Medulla oblongata (tissue), 1 donor: Measurements from ENCODE around the gene NFE2.
"Not testable (repeated sequence)": the region's sequence is repeated elsewhere in the genome, so short reads cannot be mapped to it uniquely, and the experiment has no call there.

ENCODE experiments used
- DNase-seq: peaks from one replicate; pipeline ENCODE4 v3.0.0-alpha.2; 2015; ENCODE audit errors: extremely low spot score

NFE2 gene

DNA sequence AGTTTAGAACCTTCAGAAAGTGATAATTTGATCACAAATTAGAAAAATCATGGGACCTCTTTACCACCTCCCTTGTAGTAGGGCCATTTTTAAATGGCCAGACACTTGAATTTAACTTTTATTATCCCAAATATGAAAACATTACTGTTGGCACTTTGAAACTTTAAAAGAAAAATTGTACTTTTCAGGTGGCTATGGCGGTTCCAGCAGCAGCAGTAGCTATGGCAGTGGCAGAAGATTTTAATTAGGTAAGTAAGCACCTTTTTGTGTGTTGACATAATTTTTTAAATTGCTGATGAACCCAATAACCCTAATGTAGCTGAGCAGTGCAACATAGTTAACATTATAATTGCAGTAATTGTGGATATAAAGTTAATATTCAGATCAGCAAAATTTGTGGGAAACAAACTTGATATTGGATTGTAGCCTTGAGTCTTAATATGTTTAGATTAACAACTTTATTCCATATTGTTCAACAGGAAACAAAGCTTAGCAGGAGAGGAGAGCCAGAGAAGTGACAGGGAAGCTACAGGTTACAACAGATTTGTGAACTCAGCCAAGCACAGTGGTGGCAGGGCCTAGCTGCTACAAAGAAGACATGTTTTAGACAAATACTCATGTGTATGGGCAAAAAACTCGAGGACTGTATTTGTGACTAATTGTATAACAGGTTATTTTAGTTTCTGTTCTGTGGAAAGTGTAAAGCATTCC, 16.6 kb downstream of the NFE2 start:
- not testable (repeated sequence) for DNase-seq

DNA sequence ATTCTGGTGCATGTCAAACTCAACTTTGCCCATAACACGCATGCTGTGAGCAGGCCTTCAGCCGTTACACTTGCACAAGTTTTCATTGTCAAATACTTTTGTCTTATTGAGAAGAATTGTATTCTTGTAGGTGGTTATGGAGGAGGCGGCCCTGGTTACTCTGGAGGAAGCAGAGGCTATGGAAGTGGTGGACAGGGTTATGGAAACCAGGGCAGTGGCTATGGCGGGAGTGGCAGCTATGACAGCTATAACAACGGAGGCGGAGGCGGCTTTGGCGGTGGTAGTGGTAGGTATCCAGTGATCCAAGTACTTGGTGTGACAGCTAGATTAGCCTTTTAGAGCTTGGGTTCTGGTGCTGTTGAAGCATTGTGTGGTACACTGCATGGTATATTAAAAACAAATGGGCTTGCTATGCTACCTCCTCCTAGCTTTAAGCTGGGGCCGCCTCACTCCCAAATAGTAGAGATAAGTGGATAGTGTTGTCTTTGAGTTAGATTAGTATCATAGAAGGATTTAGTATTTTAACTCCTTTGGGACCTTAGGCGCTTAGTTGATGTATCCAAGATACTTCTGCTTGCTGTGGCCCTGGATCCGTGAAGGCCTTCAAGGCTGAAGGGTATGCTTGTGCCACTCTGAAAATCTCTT, 17.7 kb downstream of the NFE2 start:
- DNase-seq: no peak

DNA sequence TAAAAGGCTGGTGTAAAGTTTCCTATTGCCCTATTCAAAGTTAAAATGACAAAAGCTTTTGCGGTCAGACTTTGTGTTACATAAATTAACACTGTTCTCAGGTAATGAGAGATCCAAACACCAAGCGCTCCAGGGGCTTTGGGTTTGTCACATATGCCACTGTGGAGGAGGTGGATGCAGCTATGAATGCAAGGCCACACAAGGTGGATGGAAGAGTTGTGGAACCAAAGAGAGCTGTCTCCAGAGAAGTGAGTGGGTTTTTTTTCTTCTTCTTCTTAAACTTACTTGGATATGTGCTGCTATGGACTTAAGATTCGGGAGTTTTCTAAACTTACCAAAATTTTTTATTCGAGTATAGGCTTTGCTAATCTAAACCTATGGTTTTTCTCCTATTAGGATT, 19.1 kb downstream of the NFE2 start:
- not testable (repeated sequence) for DNase-seq

DNA sequence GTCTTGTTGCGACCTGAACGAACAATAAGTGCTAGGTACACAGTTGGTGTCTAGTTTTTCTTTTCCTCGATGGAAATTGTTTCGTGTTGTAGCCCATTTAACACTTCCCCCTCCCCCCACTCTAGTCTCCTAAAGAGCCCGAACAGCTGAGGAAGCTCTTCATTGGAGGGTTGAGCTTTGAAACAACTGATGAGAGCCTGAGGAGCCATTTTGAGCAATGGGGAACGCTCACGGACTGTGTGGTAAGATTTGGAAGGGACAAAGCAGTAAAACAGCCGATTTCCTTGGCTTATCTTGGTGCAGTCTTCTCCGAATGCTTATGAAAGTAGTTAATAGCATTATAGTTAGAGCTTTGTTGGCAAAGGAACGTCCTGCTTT, 19.6 kb downstream of the NFE2 start:
- DNase-seq: not testable (repeated sequence)

DNA sequence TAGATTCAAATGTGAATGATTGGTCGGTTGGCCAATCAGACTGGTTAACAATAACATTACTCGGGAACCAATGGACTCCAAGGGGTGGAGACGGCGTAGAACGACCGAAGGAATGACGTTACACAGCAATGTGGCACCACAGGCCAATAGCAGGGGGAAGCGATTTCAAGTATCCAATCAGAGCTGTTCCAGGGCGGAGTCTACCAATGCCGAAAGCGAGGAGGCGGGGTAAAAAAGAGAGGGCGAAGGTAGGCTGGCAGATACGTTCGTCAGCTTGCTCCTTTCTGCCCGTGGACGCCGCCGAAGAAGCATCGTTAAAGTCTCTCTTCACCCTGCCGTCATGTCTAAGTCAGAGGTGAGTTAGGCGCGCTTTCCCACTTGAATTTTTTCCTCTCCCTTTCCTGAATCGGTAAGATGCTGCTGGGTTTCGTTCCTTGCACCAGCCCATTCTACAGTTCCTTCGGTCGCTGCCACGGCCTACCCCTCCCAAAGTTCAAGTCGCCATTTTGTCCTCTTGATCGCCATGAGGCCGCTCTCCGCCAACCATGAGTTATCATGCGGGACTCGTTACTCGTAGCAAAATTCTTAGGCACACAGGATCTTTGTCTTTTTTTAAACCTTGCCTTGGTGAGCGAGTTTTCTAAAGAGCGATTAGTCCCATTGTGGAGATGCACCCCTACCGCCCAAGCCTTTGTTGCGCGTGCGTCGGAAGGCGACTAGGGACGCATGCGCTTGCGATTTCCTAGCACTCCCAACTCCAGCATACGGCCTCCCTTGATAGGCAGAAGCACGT, 20.2 kb downstream of the NFE2 start, which contains the start of gene HNRNPA1:
HNRNPA1 (plus strand) TSS at position 259 of the 793 bp plus-strand sequence; CDS start at position 341, 82 bp downstream.
- peak; percentile 100 for DNase-seq

DNA sequence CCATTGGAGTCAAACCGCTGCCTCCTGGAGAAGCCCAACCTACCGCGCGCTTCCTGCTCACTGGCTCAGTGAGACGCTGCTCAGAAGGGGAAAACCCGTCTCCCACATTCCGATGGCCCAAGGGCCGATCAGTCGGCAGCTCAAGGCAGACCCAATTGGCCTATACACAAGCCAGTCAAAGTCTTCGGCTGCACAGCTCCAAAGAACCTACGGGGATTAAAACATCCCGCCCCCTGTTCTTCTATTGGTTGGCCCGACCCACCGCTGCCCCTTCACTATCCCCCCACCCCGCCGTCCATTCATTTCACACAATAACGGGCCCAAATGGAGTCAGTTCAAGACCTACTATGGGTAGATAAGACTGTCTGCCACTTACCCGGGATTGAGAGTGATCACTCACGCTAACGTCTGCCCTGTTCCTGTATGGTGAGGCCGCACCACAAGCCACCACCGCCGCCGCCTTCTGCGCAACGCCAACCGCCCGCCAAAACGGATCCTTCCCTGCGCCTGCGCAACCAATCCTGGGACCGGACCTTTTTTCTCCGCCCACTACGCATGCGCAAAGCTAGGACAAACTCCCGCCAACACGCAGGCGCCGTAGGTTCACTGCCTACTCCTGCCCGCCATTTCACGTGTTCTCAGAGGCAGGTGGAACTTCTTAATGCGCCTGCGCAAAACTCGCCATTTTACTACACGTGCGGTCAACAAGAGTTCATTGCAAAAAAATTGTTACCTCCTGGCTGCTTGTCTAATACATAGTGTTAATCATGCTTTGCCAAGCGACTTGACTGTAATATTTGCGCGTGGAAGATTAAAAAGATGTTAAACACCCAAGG, 21.0 kb downstream of the NFE2 start, which contains the start of gene CBX5:
CBX5 (minus strand) TSS at position 491 of the 836 bp plus-strand sequence. CDS start 22,472 bp downstream, outside the sequence.
- DNase-seq: peak; percentile 100

DNA sequence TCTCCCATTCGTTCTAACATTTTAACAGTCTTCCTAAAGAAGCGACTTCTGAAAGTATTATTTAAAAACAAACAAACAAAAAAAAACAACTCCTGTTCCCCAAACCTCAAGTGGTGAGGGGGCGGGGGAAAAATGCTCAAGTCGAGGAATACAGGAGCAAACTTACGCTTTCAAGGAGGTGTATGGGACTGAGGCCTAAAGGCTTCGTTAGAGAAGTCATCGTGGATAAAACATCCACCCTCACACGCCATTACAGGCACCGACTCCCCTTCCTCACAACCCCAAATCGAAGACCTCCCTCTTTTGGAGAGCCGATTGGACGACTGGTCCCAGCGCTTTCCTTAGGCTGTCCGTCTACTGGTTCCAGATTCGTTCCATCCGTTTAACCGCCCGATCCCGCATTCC, 21.6 kb downstream of the NFE2 start:
- no peak for DNase-seq

DNA sequence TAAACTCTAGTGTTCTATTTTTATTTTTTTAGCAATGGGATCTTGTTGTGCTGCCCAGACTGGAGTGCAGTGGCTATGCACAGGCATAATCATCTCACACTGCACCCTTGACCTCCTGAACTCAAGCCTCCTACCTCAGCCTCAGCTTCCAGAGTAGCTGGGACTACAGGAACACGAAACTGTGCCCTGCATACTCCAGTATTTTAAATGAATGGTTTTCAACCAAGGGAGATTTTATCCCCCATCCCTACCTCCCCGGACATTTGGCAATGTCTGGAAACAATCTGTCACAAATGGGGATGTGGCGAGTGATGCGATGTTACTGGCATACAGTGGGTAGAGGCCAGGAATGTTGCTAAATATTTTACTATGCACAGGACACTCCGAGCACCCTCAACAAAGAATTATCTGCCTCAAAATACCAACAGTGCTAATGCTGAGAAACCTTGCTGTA, 23.0 kb downstream of the NFE2 start:
- DNase-seq: no peak

DNA sequence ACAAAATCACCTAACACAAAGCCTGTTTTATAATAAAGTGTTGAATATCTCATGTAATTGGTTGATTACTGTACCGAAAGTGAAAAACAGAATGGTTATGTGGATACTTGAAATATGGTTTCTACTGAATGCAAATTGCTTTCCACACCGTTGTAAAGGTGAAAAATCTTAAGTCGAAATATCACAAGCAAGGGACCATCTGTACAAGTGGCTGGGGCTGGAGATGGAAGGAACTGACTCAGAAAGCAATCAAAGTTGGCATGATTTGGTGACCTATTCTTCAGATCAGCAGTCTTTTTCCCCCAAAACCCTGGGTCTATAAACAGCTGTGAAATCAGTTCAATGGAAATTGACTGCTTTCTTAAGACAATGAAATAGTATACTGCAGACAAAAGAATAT, 24.4 kb downstream of the NFE2 start:
- no peak for DNase-seq

DNA sequence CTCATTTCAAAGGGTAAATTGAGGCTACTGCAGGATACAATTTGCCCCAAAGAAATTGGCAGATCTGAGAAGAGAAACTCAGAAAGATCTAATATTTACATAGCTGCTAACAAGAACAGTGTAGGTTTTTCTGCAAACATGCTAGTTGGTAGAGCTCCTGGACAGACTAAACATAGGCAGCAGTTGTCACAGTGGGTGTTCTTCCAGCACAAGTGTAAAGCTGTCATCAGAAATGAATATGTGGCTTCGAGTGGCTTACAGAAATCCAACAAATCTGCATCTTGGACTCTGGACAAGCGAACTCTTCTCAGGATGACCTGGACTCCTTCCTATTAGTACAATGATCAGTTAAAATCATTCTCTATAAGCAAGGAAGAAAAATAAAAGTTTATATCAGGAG, 26.8 kb downstream of the NFE2 start:
- DNase-seq: no peak

DNA sequence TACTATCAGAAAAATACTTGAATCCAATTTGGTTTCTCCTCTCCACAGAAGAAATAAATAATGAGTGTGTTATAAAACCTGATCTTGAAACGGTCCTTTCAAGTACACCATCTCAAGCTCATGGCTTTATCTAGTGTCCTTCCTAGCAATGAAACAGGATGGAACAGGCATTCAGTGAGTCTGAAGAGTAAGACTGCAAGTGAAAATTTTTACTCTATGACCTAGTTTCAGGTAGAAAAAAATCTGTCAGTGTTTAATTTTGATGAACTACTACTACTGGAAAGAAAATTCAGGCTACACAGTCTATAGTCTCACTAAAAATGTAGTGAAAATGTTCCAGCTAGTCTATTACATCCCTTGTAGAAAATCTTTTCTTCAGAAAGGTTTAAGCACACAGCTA, 28.6 kb downstream of the NFE2 start:
- DNase-seq: no peak

DNA sequence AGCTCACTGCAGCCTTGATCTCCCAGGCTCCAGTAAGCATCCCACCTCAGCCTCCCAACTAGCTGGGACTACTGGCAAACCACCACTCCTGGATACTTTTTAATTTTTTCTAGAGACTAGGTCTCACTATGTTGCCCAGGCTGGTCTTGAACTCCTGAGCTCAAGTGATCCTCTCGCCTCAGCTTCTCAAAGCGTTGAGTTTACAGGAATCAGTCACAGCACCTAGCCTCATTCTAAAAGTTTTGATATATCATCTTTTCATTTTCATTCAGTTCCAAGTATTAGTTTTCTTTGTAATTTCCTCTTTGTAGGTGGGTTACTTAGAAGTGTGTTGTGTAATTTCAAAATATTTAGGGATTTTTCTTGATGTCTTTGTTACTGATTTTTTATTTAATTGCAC, 30.5 kb downstream of the NFE2 start:
- DNase-seq: no peak

DNA sequence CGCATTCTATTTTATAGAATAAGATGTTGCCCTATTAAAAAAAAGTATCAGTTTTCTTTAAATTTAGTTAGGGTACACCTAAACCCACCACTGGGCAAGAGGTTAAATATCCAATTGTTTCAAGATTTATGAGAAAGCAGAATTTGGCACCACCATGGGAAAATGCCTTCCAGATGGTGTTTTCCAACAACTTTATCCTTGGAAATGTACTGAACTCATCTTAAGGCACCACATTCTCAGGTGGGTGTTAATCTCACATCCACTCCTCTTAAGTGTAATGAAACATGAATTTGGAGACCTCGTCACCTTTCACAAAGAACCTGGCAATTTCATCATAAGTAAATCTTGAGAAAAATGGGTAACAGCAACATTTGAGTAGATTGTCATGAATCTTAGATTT, 34.0 kb downstream of the NFE2 start:
- DNase-seq: no peak

DNA sequence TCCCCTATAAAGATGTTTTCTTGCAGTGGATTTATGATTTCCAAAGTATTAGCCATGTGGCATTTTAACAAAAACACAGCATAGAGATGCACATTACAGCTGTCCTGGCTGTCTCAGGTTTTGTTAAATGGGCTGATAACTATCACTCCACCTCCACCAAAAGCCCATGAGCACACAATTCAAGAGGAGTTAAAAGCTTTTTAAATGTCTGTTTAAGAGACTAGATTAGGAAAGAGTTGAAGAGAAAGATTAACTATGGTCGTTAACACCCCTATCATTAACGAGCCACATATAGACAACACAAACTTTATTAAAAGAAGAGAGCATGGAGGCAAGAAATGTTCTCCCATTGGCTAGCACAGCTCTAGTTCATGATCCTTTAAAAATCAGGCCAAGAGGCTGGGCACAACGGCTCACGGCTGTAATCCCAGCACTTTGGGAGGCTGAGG, 35.4 kb downstream of the NFE2 start:
- no peak for DNase-seq

DNA sequence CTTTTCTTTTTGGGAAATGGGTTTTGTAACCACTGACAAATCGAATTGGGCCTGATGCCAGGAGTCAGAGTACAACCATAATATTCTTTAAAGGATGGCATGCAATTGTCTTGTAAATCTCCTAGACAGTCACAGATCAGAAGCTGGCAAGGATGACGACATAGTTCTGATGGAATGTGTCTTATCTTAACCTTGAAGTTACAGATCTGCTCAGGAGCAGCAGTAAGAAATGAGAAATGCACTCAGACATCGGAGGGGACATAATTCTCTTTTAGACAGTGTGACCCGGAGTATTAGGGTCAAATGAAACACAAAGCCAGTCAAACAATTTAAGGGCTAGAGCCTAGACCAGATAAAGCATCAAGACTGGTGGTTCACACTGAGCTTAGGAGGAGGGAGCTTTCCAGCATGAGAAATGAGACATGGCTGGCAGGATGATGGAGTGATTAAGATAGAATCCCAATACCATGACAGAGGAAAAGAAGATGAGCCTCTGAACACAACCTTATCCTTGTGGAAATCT, 38.4 kb downstream of the NFE2 start:
- no peak for DNase-seq

DNA sequence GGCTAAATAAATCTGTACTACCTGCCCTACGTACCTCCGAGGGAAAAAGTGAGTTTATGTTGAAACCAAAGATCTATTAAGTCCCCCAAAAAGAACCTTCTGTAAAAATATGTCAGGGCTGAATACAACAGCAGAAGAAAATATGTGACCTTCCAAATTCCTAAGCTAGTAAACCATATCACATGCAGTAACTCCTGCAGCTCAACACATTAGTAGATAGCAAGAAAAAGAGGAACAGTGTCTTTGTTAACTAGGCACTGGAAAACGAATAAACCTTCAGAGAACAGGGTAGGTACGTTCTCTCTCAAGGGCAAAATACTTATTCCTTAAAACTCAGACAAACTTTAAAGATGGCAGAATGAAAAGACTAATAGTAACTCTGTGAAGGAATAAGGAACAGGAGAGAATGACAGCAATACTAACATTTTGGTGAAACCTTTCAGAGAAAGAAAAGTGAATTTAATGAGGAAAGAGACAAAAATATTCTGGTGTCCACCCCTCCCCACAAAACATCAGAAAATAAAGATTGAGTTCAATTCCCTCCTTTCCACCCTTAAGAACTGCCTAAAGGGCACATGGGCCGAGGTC, 38.9 kb downstream of the NFE2 start:
- DNase-seq: no peak

DNA sequence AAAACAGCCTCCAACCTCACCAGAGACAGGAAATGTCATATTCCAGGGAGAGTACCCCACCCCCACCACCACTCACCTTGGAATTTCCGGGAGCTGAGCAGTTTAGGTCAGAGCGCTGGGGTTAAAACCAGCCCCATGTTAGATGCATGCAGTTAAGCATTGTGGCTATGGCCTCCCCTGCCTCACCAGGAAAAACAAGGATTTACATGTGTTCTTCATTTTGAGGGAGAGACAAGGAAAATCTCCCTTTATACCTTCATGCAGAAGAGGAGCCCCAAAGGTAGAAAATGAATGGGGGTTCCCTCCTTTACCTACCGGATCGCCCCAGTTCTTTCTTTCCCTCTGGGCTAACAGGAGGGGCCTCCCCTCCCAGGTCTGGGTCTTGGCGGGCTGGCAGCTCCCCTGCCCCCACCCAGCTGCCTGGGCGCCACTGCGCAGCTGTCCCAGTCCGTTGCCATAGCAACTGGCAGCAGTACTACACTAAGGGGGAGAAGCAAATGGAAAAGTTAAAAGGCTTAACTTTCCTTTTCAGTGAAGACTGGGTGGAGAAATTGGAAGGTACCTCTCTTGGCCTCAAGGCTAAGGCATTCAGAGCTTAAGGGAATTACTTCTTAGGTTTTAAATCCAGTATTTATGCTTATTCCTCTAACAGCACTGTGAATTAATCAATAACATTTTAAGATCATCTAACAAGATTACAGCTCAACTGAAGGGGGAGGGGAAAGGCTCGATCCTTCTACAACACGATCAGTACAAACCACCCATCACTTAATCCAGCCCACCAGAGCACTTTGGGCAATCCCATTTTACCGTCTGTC, 41.4 kb downstream of the NFE2 start:
- peak; percentile 93 for DNase-seq

DNA sequence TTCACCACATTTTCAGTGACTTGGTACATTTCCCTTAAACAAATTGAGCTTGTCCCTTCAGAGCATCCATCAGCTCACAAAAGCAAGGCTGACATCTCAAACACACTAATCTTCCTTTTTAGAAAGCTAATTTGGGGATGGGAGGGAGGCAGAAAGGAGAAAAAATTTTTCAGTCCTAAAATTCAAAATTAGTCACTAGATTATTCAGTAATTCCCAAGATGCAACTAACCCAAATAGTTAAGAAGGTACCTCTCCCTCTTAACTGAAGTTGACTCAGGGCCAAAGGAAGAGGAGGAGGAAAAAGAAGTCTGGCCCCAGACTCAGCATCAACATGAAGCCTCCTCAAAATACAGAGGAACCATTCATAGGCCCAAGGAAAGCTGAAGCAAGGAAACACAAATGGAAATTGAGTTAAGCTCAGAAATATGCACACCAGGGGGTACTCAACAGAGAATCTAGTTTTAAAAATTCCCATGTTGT, 42.6 kb downstream of the NFE2 start:
- peak; percentile 72 for DNase-seq

DNA sequence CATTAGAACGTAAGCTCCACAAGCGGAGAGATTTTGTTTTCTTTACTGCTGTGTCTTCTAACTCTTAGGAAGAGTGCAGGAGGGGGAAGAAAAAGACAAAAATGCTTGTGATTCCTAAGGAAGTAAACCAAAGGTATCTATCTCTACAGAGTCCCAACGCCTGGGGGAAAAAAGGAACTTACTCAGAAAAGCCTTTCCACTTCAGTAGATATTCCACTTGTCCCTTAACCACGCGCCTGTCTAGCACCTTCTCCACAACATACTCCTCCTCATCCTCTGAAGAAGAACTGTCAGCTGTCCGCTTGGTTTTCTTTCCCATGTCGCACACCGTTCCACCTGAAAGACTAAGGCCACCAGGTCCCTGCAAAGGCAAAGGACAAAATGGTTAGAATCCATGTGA, 43.5 kb downstream of the NFE2 start:
- DNase-seq: peak; percentile 23

DNA sequence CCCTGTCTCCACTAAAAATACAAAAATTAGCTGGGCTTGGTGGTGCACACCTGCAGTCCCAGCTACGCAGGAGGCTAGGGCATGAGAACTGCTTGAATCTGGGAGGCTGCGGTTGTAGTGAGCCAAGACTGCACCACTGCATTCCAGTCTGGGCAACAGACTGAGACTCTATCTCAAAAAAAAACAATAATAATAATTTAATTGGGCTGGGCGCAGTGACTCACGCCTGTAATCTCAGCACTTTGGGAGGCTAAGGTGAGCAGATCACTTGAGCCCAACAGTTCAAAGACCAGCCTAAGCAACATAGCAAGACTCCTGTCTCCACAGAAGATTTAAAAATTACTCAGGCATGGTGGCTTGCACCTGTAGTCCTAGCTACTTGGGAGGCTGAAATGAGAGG, 47.6 kb downstream of the NFE2 start:
- DNase-seq: no peak
